GM18502 (cell line): ENCODE measurements around the gene HIF1AN.

ENCODE experiments used
- ATAC-seq: cut with Tn5 transposase; IDR thresholded peaks from one replicate; pipeline ENCODE4 v1.9.1; 2021; ENCODE audit warnings: mild to moderate bottlenecking; ENCODE audit not compliant: unreplicated experiment, poor library complexity

Gene HIF1AN

GRCh38 chr10:100520811-100521210 lies 14.9 kb upstream of the HIF1AN start:
- no peak for ATAC-seq

GRCh38 chr10:100522107-100522801 lies 13.5 kb upstream of the HIF1AN start:
- ATAC-seq = no peak

- ATAC-seq = no peak
Measured at GRCh38 chr10:100522945-100523344, 12.8 kb upstream of the HIF1AN start.

GRCh38 chr10:100524206-100524605 lies 11.5 kb upstream of the HIF1AN start:
- no peak for ATAC-seq

- no peak for ATAC-seq
Measured at GRCh38 chr10:100524638-100525037, 11.1 kb upstream of the HIF1AN start.

- no peak for ATAC-seq
Measured at GRCh38 chr10:100528123-100528886, 7.4 kb upstream of the HIF1AN start.

- ATAC-seq = no peak
Measured at GRCh38 chr10:100528921-100529474, 6.7 kb upstream of the HIF1AN start.

GRCh38 chr10:100529475-100530298 lies 6.1 kb upstream of the HIF1AN start, which contains the start of gene NDUFB8:
Gene NDUFB8 (minus strand): TSS chr10:100529871. CDS start chr10:100529851, 20 bp downstream.
- ATAC-seq = peak; percentile 60

GRCh38 chr10:100531761-100532160 lies 4.0 kb upstream of the HIF1AN start:
- no peak for ATAC-seq

GRCh38 chr10:100534726-100535125 lies 1.0 kb upstream of the HIF1AN start:
- no peak for ATAC-seq

GRCh38 chr10:100535338-100535714 lies 417 bp upstream of the HIF1AN start:
- ATAC-seq = peak; percentile 4

GRCh38 chr10:100537475-100537874 lies 1.7 kb downstream of the HIF1AN start:
- ATAC-seq = no peak

GRCh38 chr10:100544950-100545349 lies 9.2 kb downstream of the HIF1AN start:
- no peak for ATAC-seq

GRCh38 chr10:100551196-100551595 lies 15.5 kb downstream of the HIF1AN start:
- ATAC-seq = no peak

GRCh38 chr10:100551738-100552137 lies 16.0 kb downstream of the HIF1AN start:
- no peak for ATAC-seq

- no peak for ATAC-seq
Measured at GRCh38 chr10:100553929-100554328, 18.2 kb downstream of the HIF1AN start.

GRCh38 chr10:100554902-100555301 lies 19.2 kb downstream of the HIF1AN start:
- ATAC-seq = no peak

GRCh38 chr10:100560248-100560647 lies 24.5 kb downstream of the HIF1AN start:
- ATAC-seq = no peak

- no peak for ATAC-seq
Measured at GRCh38 chr10:100561005-100561404, 25.3 kb downstream of the HIF1AN start.

GRCh38 chr10:100562008-100562672 lies 26.4 kb downstream of the HIF1AN start:
- ATAC-seq = peak; percentile 59
